Right lobe of liver (tissue), 6 donors: ENCODE measurements around the gene RFXAP. TPM values are rescaled to one million over a fixed set of nuclear protein-coding genes. Genes with fewer than 3 reads are reported as not detected.
"Not testable (repeated sequence)": the region's sequence is repeated elsewhere in the genome, so short reads cannot be mapped to it uniquely, and the experiment has no call there.

Experiments used
- ATAC-seq, 4 donors: fragments of 200-7000 bp; cut with Tn5 transposase; one replicate each; pipeline ENCODE4 v1.9.1; 2020; ENCODE audit warnings: mild to moderate bottlenecking in 4 of 4, moderate library complexity in 4 of 4
- DNase-seq, 3 donors: peaks; one replicate each; pipeline ENCODE4 v3.0.0-alpha.2; 2020
- H3K27ac ChIP-seq, 3 donors: fragments of 200-600 bp; one replicate each; pipeline ENCODE4 v1.8.0; 2022
- H3K27me3 ChIP-seq, 2 donors: fragments of 200-600 bp; one replicate each; pipeline ENCODE4 v1.8.0; 2022
- H3K36me3 ChIP-seq, 4 donors: fragments of 200-600 bp; sonication (generic) in 1 of 4; one replicate each; pipeline versions ENCODE4 v1.5.1 to v1.8.0; 2017 to 2022; ENCODE audit warnings: control low read depth in 1 of 4
- H3K4me1 ChIP-seq, 4 donors: fragments of 200-600 bp; sonication (generic) in 1 of 4; one replicate each; pipeline versions ENCODE4 v1.5.1 to v1.8.0; 2017 to 2022; ENCODE audit warnings: control low read depth in 1 of 4
- H3K4me3 ChIP-seq, 3 donors: fragments of 200-600 bp; one replicate each; pipeline ENCODE4 v1.8.0; 2022
- H3K9me3 ChIP-seq, 4 donors: fragments of 200-600 bp; sonication (generic) in 1 of 4; one replicate each; pipeline versions ENCODE4 v1.5.1 to v1.8.0; 2017 to 2022; ENCODE audit warnings: control low read depth in 1 of 4
- CTCF ChIP-seq, 4 donors: fragments of 200-600 bp in 3 of 4; fragments of 450-650 bp in 1 of 4; IDR thresholded peaks; one replicate each; pipeline versions ENCODE4 v1.5.1 to v1.8.0; 2016 to 2022; ENCODE audit warnings: antibody characterized with exemption in 4 of 4, mild to moderate bottlenecking in 2 of 4
- POLR2A ChIP-seq: fragments of 450-650 bp; IDR thresholded peaks from one replicate; pipeline ENCODE4 v1.6.1; 2017; ENCODE audit warnings: antibody characterized with exemption, mild to moderate bottlenecking
- WGBS: methylation state at CpG from one replicate; pipeline ENCODE4 v1.1.6; 2018; ENCODE audit warnings: low coverage, low lambda C conversion rate; ENCODE audit not compliant: insufficient coverage; ENCODE audit errors: missing lambda C conversion rate; 5-methylcytosine and 5-hydroxymethylcytosine counted together
- intact Hi-C, 2 donors: fragments of 100-400 bp; cut with DNase I; formaldehyde crosslinking; loops; one replicate each; pipeline versions ENCODE4 v1.11.2 to v1.14.1; 2022
- total RNA-seq, 6 experiments: library from RNA; depleted of rRNA in 2 of 6; stranded (reverse); fragments of >200 nt in 2 of 6; fragmentation: NEBNext Ultra II Directional in 3 of 6; extraction: Animal tissue kit (Norgen Biotek cat#: 25700) in 3 of 6; gene quantifications; one replicate each; pipeline versions ENCODE4 v1.1.0 to v1.2.4, GENCODE V29; 2016 to 2023
- donor health status: DM: no; HTN: yes; CAD: no.
- donor health status: DM: no; HTN: no; CAD: no.
- donor health status: DM: no; HTN: no; CAD: no.
- donor health status: DM: no; HTN: yes; CAD: no.
- donor health status: DM: no; HTN: yes; CAD: no.

Gene RFXAP
- total RNA-seq, 6 experiments from 2014 or later, result 0.50 to 1.6 (median 1.0) TPM

DNA sequence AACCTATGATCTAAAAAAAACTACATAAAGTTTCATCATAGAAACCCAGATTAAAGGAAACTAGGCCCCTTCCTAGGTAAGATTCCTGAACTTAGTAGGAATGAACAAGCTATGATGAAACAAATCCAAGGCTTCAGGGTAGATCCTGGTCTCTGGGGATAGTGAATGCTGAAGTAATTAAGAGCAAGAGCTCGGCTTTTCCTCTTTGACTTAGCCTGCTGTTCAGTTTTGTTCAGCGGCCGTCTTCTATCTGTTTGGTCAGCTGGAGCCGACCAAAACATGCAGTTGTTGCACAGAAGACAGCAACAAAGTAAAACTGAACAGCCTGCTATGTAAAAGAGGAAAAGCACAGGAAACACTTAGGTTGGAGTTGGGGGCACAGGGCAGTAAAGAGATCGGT lies 44.1 kb upstream of the RFXAP start:
- no peak for DNase-seq
- Histone ChIP-seq H3K4me3 (no peak overlapping the region), H3K9me3 (no peaks in the 10 kb centered on the region), H3K27ac (no peak overlapping the region), H3K4me1 (no peaks in the 10 kb centered on the region), H3K36me3 (no peaks in the 10 kb centered on the region), H3K27me3 (no peaks in the 10 kb centered on the region)
- 57% methylated on average over 5 of the region's 5 CpGs for WGBS
- intact Hi-C loops, result no loop called here
- ATAC-seq, result no peak
- TF ChIP-seq POLR2A, result no peak
- TF ChIP-seq CTCF (IDR thresholded peaks at IDR 0.05), result no peak

DNA sequence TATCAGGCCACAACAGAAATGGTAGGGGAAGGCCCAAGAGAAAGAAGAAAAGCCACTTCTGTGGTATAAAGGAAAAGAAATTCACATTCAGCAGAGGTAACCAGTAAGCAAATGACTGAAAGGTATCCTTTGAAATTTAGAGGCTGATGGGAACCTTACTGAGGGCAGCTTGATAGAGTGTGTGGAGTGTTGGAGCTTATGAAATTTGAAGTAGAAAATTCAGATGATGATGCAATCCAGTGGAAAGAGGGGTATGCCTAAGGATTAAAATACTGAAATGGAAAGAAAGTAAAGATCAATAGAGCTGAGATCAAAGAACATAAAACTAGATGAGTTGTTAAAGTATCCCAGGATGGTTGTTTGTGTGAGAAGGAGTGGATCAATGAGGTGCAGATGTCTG lies 42.8 kb upstream of the RFXAP start:
- Histone ChIP-seq H3K4me1 (no peaks in the 10 kb centered on the region), H3K27me3 (no peaks in the 10 kb centered on the region), H3K4me3 (no peak overlapping the region), H3K9me3 (no peaks in the 10 kb centered on the region), H3K27ac (no peak overlapping the region), H3K36me3 (no peaks in the 10 kb centered on the region)
- ATAC-seq, result no peak
- TF ChIP-seq CTCF (IDR thresholded peaks at IDR 0.05) (no peak), POLR2A (no peak)
- DNase-seq, result no peak
- intact Hi-C loops, result no loop called here

GRCh38 chr13:36778083-36778671 lies 40.8 kb upstream of the RFXAP start:
- H3K27ac ChIP-seq, result no peak overlapping the region
- H3K4me3 ChIP-seq, result no peak overlapping the region
- peak in 1 of 4 donors; percentile 14 for ATAC-seq
- TF ChIP-seq CTCF (IDR thresholded peaks at IDR 0.05) (no peak), POLR2A (no peak)
- 12% methylated on average over 4 of the region's 8 CpGs for WGBS
- DNase-seq, result no peak
- H3K9me3 ChIP-seq, result no peaks in the 10 kb centered on the region
- intact Hi-C loops, result no loop called here
- H3K4me1 ChIP-seq, result no peaks in the 10 kb centered on the region
- no peaks in the 10 kb centered on the region for H3K27me3 ChIP-seq
- H3K36me3 ChIP-seq, result no peaks in the 10 kb centered on the region

GRCh38 chr13:36783890-36784289 lies 35.1 kb upstream of the RFXAP start:
- DNase-seq, result no peak
- Histone ChIP-seq H3K27ac (no peak overlapping the region), H3K36me3 (no peaks in the 10 kb centered on the region), H3K4me3 (no peak overlapping the region), H3K4me1 (no peaks in the 10 kb centered on the region), H3K27me3 (no peaks in the 10 kb centered on the region), H3K9me3 (no peaks in the 10 kb centered on the region)
- intact Hi-C loops, result no loop called here
- 19% methylated on average over 3 of the region's 3 CpGs for WGBS
- TF ChIP-seq CTCF (IDR thresholded peaks at IDR 0.05), result no peak
- no peak for TF ChIP-seq POLR2A
- ATAC-seq, result peak; percentile 45 to 76 (median 62)

DNA sequence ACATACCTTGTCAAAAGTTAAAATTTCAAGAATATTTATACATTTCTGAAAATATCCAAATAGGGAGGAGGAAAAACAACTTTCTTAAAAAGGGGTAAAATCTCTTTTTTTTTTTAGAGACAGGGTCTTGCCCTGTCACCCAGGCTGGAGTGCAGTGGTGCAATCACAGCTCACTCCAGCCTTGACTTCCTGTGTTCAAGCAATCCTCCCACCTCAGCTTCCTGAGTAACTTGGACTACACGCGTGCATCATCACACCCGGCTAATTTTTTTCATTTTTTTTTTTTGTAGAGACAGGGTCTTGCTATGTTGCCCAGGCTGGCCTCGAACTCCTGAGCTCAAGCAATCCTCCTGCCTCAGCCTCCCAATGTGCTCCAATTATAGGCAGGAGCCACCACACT lies 32.8 kb upstream of the RFXAP start:
- 52% methylated on average over 4 of the region's 4 CpGs for WGBS
- H3K36me3 ChIP-seq, intact Hi-C loops, H3K27ac ChIP-seq, H3K4me3 ChIP-seq, H3K9me3 ChIP-seq, H3K27me3 ChIP-seq, DNase-seq, H3K4me1 ChIP-seq, ATAC-seq: not testable (repeated sequence)
